ENCODE data around the gene PRR20G.
"Not testable (repeated sequence)": the region's sequence is repeated elsewhere in the genome, so short reads cannot be mapped to it uniquely, and the experiment has no call there.

Gene PRR20G

DNA sequence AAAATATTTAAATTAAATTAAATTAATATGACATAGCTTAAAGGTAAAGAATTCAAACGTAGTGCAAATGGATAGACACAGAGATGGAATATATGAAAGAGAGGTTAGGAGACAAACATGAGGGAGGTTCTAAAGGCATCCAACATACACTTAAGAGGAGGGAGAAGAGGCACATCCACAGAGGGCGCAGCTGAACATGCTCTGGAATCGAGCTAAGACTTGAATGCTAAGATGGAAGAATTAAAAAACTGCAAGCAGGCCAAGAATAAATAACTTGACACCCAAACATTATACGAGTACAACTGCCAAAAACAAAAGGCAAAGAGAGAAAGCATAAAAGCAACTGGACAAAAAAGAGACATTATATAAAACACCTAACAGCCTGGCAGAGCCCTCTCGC is 9.1 kb upstream of the PRR20G start:
- no peak for DNase-seq

DNA sequence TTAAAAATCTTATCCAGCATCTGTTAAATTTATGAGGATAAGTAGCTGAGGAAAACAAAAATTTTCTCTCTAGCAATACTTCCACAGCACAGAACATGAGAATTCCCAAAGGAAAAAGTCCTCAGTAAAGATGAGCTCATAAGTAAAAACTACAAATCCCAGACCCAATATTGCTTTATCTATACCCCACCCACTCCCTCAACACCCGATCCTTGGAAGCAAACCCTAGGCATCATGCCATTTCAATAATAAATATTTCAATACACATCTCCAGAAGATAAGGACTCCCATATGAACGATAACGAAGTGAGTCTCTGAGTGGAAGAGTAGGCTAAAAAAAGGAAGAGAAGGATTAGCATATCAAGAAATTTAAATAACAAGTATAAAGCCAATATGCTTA is 8.3 kb upstream of the PRR20G start:
- DNase-seq: no peak

DNA sequence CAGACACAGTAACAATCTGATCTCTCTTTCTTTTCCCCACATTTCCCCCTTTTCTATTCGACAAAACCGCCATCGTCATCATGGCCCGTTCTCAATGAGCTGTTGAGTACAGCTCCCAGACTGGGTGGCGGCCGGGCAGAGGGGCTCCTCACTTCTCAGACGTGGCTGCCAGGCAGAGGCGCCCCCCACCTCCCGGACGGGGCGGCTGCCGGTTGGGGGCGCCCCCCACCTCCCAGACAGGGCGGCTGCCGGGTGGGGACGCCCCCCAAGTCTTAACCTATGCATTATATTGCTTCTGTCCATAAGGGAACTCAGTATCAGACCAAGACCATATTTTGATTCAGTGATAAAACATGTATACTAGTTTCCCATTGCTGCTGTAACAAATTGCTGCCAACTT is 5.8 kb upstream of the PRR20G start:
- DNase-seq: not testable (repeated sequence)

DNA sequence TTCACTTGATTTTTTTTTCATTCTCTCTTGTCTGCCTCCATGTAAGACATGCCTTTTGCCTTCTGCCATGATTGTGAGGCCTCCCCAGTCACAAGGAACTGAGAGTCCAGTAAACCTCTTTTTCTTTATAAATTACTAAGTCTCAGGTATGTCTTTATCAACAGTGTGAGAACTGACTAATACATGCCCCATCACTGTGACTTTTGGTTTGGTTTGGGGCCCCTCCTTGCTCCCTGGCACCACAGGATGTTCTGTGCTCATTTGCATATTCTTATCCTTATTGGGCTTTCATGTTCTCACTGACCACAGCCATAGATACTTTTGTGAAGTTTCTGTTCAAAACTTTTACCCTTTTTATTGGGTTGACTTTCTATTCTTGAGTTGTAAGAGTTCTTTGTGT is 3.8 kb upstream of the PRR20G start:
- no peak for DNase-seq

DNA sequence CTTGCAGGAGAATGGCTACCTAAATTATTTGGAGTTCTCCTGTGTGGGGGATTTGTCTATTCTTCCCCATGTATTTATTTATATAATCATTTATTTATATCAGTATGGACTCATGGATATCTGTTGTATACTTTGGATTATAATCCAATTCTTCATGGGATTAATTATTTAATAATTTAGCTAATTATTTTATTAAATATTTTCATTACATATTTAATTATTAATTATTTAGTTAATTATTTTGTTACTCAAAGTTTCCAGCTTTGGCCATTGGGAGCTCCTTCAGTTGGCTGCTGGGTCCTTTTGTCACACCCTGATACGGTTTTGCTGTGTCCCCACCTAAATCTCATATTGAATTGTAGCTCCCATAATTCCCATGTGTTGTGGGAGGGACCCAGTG is 3.3 kb upstream of the PRR20G start:
- DNase-seq: no peak

DNA sequence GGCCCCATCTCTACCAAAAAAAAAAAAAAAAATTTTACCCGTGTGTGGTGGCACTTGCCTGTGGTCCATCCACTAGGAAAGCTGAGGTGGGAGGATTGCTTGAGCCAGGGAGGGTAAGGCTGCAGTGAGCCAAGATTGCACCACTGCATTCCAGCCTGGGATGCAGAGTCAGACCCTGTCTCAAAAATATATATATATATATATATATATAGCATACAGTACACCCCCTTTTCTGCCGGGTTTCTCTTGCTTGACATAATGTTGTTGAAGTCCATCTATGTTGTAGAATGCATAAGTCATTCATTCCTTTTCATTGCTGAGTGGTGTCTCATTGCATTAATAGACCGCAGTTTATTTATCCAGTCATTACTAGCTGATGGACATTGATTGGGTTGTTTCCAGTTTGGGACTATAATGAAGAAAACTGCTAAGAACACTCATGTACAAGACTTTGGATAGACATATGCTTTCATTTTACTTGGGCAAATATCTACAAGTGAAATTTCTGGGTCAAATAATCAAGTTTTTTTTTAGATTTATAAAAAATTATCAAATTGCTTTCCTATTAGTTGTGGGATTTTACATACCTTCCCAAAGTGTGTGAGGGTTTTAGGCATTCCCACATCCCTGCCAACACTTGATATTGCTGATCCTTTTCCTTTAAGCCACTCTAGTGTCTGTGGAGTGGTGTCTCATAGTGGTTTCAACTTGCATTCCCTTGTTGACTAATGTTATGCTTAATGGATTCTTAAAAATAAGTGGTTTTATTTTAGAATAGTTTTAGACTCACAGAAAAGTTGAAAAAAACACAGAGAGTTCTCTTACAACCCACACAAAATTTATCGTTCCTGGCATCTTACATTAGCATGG is 2.1 kb upstream of the PRR20G start:
- no peak for DNase-seq

DNA sequence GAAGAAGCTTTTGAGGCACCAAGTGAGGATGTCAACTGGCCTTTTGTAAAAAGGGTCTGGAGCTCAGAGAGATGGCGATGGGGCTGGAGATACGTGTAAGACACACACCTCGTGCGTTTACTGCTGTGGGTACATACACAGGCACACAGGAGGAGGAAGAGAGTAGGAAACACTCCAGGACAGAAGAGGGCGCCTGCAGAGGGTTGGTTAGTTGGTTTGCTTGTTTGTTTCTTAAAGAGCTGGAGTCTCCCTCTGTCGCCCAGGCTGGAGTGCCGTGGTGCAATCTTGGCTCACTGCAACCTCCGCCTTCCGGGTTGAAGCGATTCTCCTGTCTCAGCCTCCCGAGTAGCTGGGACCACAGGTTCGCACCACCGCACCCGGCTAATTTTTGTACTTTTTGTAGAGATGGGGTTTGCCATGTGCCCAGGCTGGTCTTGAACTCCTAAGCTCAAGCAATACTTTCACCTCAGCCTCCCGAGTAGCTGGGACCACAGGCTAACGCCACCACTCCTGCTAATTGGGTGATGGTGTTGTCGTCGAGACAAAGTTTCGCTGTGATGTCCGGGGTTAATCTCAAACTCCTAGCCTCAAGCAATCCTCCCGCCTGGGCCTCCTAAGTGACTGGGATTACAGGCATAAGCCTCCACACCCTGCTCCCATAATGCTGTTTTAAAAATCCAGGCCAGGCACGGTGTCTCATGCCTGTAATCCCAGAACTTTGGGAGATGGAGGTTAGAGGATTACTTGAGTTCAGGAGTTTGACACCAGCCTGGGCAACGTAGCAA is 1.3 kb upstream of the PRR20G start:
- DNase-seq: no peak

DNA sequence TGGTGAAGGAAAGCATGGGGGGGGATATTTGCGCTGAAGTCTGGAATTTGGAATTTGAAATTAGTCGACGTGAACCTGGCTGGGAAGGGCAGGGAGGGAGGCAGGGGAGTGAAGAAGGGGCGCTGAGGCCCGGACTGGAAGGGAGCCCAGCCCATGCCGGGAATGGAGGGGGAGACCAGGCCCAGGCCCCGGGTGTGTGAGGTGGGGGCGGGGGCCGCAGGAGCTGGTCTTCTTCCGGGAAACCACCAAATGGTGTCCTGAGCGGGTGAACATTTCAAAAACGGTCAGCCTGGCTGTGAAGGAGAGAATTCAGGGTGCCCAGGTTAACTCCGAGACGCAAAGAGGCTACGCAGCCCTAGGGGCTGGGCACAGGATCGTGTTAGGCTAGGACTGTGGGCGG is 497 bp upstream of the PRR20G start:
- no peak for DNase-seq

DNA sequence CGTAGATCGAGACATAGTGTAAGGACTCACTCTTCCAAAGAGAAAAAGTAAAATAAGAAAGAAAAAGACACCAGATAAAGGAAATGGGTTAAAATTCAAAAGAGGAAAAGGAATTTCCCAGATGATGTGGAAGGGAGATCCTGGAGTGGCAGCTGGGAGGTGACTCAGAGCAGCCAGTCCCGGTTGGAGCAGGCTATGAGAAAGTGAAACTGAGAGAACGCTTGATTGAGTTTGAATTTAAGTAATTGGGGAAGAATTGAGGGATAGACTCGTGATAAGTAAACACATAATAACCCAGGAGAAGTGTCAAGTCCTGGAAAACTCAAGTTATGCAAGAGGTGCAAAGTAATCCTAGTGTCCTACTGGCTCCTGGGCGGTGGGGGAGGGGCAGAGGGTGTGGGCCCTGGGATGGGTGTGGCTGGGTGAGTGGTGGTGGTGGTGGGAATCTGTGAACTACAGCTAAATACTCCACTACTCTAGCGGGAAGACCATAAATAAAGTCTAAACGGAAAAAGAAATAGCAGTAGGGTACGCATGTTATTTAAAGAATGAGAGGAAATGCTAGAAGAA is 1.2 kb downstream of the PRR20G start:
- no peak for DNase-seq

DNA sequence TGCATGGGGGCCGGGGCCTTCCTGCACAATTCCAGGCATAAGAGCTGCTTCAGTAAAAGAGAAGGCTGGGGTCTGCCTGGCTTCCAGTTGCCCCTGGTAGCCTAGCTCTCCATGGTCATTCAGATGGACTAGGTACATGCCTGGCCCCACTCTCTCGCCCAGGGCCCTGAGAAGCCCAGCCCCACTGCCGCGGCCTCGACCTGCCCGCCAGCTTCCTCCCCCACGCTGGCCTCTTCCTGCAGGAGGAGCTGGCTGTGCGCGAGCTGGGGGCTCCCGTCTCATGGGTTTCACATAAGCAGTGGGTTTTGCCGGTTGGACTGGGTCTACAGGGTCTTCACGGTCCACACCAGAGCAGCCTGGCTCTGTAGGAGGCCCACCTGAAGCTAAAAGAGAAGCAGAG is 3.6 kb downstream of the PRR20G start:
- no peak for DNase-seq

DNA sequence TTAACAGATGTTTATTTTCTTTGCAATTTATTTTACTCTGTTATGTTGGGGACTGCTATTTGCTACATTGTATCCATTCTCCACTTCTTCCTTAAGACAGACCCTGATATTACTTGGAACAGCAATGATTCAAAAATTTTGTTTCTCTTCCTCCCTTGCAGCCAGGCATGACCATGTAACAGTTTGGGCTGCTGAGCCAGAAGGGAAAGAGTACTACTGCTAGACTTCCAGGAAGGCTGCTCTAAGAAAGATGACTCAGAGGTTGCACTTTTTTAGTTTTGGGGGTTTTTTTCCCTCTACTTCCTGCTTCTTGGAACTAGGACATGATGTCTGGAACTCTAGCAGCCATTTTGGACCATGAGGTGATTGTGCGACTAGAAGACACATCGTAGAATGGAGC is 10.3 kb downstream of the PRR20G start:
- no peak for DNase-seq

DNA sequence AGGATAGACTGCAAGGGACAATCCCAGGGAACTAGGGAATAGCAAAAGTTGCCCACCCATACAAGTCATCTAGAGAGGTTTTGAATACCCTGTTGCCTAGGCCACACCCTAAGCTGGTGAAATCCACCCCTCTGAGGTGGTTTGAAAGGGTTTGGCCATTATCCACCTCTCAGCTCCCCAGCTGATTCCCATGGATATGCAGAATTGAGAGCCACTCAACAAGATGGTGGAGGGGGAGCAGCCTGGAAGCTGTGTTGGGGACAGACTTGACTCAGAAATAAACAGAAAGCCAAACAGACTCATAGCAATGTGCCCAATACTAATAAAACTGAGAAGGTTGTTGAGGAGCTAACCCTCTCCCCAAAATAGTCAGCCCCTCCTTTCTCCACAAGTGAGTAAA is 10.9 kb downstream of the PRR20G start:
- no peak for DNase-seq

DNA sequence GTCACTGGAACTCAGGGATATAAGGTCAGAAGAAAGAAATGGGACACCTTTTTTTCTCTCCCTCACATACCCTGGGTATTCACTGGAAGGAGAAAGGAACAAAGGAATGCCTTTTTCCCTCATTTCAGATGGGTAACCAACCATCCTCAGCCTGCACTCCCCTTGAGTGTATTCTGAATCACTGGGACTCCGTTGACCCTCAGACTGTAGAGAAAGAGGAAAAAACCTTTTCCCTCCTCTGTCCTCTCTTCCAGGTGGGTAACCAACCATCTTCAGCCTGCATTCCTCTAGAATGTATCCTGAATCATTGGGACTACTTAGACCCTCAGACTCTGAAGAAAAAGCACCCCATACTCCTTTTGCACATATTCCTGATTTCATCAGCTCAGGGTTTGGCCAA is 11.4 kb downstream of the PRR20G start:
- DNase-seq: no peak

DNA sequence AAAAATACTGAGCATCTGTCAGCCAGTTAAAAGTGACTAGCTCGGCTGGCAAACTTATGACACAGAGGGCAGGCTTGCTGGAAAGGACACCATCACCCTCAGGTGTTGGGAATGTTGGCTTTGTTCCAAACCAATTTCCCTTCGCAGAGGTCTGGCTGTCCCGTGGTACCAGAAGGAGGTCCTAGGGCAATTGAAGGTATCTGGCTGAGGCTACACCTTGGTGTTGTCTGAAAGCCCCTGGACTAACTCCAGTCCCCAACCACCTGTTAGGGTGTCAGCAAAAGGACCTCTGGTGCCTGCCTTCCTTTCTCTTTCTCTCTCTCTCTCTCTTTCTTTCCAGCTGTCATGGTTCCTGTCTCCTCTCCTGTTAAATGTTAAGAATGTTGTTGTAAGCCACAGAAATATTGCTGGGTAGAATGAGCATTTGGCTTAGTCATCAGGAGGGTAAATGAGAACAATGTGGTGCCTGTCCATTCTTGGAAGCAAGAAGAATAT is 12.5 kb downstream of the PRR20G start:
- no peak for DNase-seq

DNA sequence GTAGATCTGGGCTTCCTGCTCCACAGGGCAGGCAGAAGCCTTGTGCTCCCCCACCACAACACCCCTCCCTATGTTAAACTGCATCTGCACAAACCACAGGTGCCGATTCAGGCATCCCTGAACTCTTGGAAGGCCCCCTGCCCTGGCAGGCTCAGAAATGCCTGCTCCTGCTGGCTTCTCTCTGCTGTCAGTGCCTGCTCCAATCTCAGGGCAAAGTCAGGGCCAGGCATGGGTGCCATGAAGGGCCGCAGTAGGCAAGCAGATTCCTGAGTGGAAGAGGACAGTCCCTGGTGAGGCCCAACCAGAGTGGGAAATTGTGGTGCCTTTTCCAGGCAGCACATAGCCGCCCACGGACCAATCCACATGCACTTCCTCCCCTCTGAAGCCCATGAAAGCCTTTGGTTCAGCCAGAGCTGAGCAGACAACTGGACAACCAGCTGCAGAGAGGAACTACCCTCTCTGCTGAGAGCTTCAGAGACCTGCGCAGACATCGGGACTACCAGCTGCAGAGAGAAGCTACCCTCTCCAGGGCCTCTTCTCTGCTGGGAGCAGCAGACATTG is 13.6 kb downstream of the PRR20G start:
- DNase-seq: no peak

DNA sequence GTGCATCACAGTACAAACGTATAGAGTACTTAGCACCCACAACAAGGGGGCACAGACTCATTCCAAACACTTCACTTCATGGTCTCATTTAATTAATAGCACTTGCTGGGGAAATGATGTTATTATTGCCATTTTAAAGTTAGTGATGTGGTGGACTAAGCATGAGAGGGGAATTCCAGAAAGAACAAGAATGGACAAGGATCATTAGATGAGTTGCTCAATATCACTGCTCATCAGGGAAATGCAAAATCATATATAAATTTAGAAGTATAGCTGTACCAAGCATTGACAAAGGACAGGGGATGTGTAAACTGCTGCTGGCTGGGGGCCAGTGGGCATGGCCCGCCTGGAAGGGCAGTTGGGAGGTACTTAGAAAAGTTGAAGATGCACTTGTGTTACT is 14.6 kb downstream of the PRR20G start:
- DNase-seq: no peak

DNA sequence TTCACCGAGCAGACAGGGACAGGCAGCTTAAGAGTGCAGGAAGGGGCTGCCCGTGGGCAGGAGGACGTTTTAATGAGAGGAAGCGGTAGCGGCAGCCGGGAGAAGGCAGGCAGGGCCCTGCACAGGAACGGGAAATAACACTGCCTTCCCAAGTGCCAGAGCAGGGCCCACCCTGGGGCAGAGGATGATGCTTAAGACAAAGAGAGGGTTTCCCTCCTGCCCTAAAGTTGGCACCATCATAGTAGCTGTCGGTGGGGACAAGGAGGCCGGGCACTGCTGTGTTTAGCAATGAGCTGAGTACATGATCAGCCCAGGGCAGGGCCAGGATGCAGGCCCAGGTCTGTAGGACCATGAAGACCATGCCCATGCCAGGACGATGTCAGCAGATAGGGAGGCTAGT is 21.7 kb downstream of the PRR20G start:
- no peak for DNase-seq

DNA sequence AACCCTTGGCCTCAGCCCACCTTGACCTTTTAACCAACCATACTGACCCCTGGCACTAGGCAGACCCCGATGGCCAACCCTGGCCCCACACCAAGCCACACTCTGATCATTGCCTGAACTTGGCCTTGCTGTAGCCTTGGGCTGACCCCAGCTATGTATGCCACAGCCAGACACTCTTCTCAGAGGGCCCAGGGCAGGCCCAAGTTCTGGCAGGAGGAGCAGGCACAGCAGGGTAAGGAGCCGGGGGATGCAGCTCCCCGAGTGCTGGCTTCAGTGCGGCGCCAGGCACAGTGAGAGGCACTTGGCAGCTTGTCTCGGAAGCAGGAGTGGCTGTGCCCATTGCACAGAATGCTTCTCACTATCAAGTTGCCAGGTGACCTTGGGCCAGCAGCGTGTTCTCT is 22.3 kb downstream of the PRR20G start:
- no peak for DNase-seq

DNA sequence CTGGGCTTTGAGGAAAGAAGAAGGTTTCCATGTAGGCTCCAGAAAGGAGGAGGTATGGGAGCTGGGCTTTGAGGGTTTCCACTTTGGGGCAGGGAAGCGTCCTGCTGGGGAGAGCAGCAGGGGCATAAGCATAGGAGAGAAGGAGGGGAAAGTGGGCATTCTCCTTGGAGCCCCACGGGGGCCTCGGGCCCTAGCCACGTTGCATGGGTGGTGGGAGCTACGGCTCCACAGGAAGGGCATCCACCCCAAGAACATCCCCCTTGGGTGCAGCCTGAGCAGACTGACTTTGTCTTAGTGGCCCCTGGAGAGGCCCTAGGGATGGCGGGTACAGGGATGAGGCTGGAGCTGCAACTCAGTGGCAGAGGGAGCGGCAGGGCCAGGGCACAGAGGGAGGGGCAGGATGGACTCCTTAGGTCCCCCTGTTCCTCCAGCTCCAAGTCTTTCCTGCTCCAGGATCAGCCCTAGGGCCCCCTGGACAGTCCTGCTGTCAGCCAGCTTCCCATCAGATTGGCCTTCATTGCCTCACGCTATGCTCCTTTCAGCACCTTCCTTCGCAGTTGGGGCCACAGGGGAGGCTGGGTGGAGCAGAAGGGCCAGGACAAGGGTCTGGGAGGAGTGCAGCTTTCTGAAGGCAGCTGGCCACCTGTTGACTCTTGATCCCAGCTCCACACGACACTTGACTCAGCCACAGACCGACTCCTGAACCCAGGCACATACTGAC is 22.9 kb downstream of the PRR20G start:
- DNase-seq: no peak

DNA sequence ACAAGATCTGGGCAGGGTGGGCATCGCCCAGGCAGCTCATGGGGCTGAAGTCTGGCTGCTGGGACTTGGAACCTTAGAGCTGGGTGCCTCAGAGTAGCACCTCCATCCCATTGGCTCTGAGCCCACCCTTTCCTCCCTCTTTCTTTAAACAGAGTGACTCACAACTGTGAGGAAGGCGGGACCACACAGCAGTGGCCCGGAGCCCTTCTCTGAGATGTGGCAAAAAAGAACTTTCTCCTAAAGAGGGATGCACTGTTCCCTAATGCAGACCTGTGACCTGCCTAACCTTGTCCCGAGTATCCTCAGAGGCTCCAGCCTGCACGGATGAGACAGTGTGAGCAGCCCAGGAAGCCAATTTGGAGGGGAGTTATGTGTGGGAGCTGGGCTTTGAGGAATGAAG is 23.6 kb downstream of the PRR20G start:
- no peak for DNase-seq

DNA sequence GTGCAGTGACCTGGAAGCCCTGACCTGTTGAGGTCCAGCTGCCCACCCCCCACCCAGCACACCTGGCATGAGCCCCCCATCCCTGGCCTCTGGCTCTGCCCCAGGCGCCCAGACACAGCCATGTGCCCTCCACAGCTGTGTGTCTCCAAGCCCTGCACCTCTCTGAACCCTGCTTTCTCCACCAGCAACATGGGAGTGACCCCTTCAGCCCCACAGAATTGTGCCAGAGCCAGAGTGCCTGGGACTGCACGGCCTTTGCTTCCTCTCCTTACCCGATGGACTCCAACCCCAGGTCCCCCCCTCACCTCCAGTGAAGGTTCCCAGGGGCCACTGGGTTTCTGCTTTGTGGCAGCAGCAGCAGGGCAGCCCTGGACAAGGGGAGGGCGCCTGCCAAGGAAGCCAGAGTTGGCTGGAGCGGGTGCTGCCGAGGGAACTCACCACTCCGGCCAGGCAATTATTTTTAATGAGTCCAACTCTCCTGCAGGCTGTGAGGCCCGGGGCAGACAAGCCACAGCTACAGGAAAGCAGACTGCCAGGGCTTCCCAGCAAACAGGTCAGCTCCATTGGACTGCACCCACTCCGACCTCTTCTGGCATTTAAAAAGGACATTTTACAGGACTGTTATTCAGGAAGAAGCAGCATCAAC is 24.1 kb downstream of the PRR20G start:
- no peak for DNase-seq

DNA sequence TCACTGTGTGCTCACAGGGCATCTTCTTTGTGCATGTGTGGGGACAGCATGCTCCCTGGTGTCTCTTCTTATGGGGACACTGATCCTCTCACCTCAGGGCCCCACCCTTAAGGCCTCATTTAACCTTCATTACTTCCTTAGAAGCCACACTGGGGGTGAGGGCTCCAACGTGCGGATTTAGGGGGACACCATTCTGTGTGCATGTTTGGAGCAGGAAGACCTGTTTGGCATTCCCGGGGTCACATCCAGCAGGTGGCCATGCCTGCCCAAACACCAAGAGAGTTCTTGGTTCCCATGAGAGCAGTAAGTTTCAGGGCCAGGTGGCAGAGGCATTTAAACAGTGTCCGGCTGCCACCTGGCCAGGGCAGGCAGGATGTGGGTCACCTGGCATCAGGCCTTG is 24.8 kb downstream of the PRR20G start:
- DNase-seq: no peak

Data from NCI-H187 treated with DMSO at 0.1 percent for 48 hours (cell line).